ENCODE data around the gene ATP2B2.

ATP2B2 gene

DNA sequence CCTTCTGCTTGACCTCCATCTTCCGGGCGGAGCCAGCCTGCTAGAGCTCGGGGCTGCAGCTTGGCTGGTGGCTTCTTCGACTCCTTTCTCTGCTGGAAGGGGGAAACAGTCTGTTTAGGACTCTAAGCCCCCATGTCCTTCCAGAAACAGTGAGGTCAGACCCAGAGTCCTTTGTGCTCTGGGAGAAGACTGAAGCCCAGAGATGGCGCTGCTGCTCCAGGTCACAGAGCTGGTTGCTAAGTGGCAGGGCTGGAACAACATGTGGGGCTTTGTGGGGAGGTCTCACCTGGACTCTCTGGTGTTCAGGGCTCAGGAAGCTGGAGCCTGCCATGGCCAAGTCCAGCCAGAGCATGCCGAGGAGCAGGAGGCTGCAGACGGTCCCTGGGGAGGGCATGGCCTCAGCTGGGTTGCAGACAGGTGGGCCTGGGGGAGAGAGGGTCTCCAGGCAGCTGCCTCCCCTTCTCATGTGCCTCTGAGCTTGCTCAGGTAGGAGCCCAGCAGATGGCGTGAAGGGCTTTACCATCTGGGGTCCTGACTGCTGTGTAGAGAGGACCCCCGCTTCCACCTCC, 215.5 kb downstream of the ATP2B2 start:
- no peak for DNase-seq

DNA sequence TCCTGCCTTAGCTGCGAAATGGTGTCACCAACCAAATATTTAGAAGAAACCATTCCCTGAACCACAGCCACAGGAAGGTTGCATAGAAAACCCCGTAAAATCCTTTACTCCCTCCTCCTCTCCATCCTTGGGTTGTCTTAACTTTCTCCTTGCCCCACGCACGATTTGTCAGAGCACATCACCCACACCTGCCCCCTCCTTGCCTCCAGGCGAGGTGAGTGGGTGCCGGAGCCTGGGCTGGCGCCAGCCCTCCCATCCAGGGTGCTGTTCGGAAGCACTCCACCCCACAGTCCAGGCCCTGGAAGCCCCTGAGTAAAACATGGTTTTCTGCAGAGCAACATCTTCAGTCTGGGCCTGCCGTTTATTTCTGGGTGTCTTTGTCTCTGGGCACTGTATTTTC, 216.3 kb downstream of the ATP2B2 start:
- DNase-seq = no peak

DNA sequence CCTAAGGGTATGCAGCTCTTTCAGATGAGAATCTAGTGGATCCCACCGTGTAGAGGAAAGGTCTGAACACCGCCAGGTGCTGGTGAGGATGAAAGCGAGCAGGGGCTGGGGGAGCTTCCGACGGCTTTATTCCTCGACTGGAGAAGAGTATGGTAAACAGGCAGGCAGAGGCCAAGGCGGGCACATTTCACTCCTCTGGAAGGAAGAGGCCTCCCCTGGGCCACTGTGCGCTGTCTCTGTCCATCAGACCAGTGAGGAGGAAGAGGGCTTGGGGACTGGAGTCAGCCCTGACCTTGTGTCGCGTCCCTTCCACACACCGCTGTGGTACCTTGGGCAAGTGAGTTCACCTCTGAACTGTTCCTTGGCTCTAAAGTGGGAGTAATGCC, 216.8 kb downstream of the ATP2B2 start:
- DNase-seq = no peak

DNA sequence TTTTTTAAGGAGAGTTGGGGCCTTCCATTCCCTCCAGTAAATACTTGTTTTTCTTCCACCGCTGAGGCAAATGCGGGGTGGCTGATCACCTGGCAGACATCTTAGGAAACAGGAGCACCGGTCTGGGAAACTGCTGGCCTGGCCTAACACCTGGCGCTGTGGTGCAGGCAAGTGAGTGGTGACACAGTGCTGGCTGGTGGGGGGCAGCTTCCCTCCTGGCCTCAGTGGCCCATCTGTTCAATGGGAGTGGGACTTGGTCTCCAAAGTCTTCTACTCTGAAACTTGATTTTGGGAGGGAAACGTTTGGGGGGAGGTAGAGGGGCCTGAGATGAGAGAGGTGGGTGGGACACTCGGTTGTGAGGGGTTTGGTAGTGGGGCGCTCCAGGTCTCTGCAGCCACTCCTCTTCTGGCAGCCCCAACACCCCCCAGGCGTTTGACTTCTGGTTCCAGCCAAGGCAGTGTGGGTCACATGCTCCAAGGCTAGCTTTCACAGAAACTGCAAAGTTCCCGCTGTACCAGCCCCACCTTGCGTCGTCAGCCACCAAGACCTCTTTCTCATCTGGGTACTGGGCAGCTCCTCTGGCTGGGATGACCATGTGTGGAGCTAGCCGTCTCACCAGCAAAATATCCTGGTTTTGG, 217.3 kb downstream of the ATP2B2 start:
- DNase-seq = no peak

DNA sequence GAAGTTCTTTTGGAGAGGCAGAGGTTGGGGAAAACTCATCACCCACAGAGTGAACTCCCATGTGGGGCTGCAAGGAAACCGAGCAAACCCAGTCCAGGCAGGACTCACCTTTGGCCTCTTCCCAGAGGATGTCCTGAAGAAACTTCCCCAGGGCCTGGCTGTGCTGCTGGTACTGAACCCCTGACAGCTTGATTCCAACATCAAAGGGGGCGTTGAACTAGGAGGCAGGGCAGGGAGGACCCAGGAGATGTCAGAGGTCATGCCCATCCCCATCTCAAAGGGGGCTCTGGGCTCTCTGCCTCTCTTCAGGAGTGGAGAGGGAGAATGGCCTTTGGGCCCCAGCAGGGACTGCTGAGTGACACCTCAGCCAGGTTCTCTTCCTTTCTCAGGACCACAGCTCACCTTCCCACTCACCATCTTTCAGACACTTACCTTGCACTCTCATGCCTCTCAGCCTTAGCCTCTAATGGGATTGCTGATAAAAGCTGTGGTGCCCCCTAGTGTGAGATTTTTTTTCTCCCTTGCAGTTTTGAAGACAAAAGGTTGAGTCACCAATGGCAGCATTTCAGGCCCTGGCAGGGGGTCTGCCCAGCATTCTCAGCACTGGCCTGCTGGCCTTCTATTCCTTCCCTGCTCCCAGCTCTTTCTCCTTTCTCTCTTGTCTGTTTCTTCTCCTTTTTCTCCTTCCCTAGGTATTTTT, 218.6 kb downstream of the ATP2B2 start:
- DNase-seq = no peak

DNA sequence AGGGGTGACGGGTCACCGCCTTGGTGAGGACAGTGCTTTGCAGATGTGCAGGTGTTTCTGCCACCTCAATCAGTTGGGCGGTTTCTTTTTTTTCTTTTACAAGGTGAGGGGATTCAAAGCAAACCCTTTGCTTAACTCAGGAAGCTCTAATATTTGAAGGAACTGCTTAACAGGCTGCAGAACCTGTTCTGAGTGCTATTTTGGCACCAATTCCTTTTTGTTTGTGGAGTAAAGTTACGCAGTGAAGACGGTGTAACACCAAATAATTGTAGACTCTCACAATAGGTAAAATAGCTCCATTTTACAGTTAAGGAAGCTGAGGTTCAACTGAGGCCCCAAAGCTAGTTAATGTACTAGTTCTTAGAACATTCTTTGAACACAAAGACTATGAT, 219.3 kb downstream of the ATP2B2 start:
- DNase-seq = no peak

DNA sequence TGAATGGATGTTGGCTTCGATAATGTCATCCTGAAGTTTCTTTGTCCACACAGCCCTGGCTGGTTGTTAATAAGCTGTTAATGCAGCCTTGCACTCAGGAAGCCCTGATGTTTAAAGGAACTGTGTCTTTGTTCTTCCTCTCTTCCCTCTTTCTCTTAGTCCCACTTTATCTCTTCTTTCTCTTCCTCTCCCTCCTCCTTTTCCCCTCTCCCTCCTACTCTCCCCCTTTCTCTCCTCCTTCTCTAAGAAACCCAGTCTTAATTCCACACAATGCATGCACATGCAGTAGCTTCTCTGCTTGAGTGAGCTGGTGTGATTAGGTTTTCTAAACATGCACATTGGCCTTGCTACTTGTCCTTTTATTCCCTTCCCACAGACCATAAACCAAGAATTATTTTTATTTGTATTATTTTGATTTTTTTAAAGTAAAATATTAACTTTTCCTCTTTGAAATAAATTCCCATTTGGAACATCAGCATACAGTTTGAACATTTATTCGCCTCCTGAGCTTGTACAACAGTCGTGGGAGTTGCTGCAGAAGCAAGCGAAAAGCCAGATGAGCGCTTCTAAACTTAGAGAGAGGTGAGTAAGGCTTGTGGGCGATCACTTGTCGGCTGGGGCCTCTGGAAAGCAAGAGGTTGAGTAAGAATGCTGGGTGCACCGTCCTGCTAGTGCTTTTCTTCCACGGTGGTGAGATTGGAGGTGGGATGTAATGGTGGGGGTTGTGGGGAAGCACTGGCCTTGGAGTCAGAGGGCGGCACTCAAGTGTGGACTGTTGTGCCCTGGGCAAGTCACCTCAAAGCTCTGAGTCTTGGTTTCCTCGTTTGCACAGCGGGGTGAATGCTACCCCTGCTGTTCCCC, 219.9 kb downstream of the ATP2B2 start:
- no peak for DNase-seq

DNA sequence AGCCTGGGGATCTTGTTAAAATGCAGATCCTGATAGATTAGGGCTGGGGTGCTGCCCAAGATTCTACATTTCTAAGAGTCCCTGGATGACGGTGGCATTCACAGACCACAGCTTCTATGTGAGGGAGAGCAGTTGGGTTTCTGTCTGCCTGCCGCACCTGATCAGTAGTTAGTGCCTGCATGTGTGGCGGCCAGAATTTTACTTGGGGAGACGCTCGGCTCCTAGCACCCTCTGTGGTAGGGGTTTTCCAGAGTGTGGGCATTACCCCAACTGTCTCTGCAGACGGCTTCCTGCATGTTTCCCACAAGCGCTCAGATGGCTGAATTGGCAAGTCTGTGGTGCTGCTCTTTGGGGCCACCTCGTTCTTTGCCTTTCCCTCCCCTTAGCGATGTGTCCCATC, 220.9 kb downstream of the ATP2B2 start:
- DNase-seq = no peak

DNA sequence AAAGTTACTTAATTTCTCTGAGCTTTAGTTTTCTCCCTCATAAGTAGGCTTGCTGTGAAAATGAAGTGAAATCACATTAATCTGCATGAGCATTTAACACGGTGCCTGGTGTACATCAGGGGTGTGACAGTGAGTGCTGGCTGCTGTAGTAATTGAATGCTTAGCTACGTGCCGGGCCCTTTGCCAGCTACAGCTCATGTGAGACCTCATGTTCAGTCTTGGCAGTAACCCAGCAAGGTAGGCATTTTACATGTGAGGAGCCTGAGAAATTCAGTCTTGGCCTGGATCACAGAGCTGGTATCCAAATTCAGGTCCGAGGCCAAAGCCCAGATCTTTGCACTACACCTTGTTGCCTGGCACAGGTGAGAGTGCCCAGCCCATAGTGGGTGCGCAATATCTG, 221.7 kb downstream of the ATP2B2 start:
- peak; percentile 27 for DNase-seq

DNA sequence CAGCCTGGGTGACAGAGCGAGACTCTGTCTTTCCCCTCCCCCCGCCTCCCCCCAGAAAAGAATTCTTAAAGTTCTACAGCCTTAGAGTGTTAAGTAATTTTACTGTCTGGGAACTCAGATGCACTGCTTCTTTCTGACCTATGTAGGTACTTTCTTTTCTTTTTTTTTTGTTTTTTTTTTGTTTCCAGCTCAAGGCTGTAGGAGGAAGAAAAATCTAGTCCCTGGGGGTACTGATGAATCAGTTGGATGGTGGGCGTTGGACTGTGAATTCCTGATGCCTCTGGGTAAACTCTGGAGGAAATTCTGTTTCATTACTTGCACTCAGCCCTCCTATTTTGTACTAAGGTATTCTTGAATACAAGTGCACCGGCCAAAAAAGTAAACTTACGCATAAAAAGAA, 223.4 kb downstream of the ATP2B2 start:
- no peak for DNase-seq

DNA sequence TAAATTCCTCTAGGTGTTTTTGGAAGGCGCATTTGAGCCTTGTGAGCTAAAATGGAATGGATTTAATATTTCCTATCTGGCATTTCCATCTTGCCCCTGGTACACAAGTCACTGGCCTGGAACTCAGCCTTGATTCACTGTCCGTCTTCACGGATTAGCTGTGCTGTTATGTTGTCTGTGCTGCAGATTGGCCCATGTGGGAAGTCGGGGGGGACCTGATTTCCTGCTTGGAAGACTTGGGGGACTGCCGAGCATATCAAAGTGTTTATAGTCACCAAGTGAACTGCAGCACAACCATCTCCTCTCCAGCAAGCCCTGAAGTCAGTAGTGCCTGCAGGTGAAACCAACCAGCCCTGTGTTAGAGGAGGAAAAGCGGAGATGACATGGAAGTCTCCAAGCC, 224.8 kb downstream of the ATP2B2 start:
- no peak for DNase-seq

DNA sequence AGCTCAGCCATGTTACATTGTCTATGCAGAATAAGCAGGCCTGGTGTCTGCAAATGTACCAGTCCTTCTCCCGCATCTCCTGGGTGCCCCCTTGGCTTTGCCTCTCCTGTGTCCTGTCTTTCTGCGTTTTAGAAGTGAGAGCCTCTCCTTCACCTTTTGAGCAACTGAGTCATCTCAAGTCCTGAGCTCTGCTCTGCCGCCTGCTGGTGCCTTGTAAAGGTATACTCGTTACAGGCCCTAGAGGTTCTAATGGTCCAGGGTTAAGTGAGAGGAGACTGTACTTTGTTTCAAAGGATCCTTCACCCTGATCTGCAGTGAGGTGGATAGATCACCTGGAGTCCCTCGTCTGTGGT, 225.2 kb downstream of the ATP2B2 start:
- no peak for DNase-seq

DNA sequence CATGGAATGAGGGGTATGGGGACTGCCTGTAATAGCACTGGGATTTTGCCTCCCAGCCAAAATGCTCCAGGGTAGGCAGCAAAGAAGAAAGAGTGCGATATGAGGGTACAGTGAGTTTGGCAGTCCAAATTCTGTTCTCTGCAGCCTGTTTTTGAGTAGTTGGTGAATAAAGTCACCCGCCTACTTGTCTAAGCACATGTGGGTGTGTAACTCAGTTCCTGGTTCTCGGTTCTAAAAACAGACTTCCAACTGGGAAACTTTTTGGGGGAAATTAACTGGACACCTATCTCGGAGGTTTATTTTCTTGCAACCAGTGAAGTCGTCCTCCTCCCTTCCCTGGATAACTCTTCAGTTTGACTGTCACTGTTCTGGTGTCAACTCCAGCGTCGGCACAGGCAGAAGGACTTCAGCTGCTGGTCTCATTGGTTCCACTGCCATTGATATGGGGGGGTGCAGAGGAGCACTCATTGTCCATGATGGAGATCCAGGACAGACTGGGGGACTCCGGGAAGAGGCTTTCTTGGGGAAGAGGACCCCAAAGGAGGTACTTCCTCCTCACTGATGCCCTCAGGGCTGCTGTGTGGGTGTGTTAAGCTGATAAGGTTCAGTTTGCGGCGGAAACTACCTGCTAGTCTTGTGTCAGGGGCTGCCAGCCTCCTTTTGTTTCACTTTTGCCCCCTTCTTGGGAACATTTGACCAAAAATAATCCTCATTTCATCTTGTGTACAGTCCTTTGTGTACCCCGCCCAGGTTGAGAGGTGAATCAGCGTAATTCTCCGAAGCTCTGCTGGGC, 225.8 kb downstream of the ATP2B2 start:
- no peak for DNase-seq

DNA sequence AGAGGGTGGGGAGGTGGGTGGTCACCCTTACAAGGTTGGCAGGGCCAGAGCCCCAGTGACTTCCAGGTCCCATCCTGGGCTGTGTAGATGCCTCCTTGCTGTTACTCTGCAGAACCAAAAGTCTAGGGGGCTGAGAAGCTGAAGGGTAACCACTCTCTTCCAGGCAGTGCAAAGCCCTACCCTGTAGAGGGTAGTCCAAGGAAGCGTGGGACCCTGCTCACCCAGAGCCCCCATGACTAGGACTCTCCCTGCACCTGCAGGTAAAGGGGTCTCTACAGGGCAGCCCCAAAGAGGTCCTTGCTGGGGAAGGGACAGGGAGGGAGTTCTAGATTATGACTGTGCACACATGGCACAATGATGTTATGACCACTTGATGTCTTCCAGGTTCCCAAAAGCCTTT, 226.9 kb downstream of the ATP2B2 start:
- no peak for DNase-seq

DNA sequence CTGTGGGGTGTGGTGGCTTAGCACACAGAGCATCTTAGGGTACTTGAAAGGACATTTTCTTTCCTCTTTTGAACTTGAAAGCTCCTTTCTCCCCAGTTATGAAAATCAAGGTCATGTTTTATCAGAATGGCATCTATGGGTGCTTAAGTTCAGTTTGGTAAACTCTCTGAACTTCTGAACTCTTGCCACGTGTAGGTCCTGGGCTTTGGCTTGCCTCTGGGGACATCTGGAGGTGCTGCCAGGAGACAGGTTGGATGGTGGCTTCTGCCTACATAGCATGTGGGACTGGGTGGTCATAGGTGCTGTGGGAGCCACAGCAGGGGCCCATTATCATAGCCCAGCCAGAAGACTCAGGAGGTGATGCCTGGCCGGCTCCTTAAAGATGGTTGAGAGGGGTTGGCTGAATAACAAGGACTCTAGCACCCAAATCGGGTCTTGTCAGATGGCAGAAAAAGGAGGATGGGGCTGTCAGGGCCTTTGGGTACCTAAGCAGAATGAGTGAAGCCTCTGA, 228.2 kb downstream of the ATP2B2 start:
- DNase-seq = no peak

DNA sequence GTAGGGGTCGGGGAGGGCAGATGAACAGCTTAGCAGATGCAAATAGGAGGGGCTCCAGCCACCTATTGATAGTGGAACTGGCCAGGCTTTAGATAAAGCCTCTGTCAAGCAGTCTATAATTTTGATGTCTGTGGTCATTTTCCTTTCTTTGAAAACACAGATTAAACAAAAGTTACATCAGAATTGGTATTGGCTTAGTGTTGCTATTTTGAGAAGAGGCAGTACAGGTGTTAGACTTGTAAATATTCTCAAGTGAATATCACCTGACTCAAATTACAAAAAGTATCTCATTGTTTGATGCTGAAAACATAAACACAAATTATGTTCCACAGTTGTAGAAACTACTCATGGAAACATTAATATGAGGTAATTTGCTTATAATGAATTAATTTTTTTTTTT, 230.8 kb downstream of the ATP2B2 start:
- peak; percentile 44 for DNase-seq
